Upper lobe of right lung (tissue), 1 donor: Measurements from ENCODE around the gene ULK1. TPM values are rescaled to one million over a fixed set of nuclear protein-coding genes. Genes with fewer than 3 reads are reported as not detected.

Source experiments
- ATAC-seq: fragments of 200-7000 bp; cut with Tn5 transposase; one replicate; pipeline ENCODE4 v1.9.1; 2020; ENCODE audit warnings: mild to moderate bottlenecking, moderate library complexity
- DNase-seq: peaks from one replicate; pipeline ENCODE4 v3.0.0-alpha.2; 2020
- H3K27ac ChIP-seq: fragments of 200-600 bp; one replicate; pipeline ENCODE4 v1.8.0; 2022
- H3K27me3 ChIP-seq: fragments of 200-600 bp; one replicate; pipeline ENCODE4 v1.8.0; 2022; ENCODE audit warnings: mild to moderate bottlenecking
- H3K36me3 ChIP-seq: fragments of 200-600 bp; one replicate; pipeline ENCODE4 v1.8.0; 2022
- H3K4me1 ChIP-seq: fragments of 200-600 bp; one replicate; pipeline ENCODE4 v1.8.0; 2022
- H3K4me3 ChIP-seq: fragments of 200-600 bp; one replicate; pipeline ENCODE4 v1.8.0; 2022; ENCODE audit warnings: mild to moderate bottlenecking
- H3K9me3 ChIP-seq: fragments of 200-600 bp; one replicate; pipeline ENCODE4 v1.8.0; 2022
- intact Hi-C: fragments of 100-400 bp; cut with DNase I; formaldehyde crosslinking; loops from one replicate; pipeline ENCODE4 v1.11.0; 2022
- total RNA-seq: library from RNA; stranded (reverse); fragmentation: NEBNext Ultra II Directional; extraction: Animal tissue kit (Norgen Biotek cat#: 25700); gene quantifications from one replicate; pipeline ENCODE4 v1.2.1, GENCODE V29; 2021
- TF ChIP-seq, protein P1 (sequence below): fragments of 200-600 bp; IDR thresholded peaks from one replicate; pipeline ENCODE4 v1.8.0; 2022; ENCODE audit warnings: antibody characterized with exemption
- donor health status: DM: no; HTN: yes; CAD: no; lungs with severe emphysema.

Gene ULK1
- total RNA-seq, 1 donor from 2014 or later: 32.4 TPM

DNA sequence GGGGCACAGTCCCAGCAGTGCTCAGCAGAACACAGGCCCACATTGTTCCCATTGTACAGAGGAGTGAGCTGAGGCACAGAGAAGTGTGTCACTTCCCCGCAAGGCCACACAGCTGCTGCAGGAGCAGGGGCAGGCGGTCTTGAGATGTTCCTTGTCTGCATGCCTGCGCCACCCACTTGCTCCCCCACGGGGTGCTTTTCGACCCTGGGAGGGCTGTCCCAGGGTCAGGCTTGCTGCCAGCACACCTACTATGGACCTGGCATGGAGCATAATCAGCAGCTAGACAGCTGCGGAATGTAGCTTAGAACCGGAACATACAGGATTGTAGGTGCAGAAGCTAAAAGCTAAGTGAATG, 47.5 kb downstream of the ULK1 start:
- no peak for ATAC-seq
- no peak overlapping the region for H3K4me3 ChIP-seq
- H3K27me3 ChIP-seq: no peaks in the 10 kb centered on the region
- peaks cover 25% of the 10 kb centered on the region for H3K36me3 ChIP-seq
- intact Hi-C loops: loop anchor here (5.0 kb wide), 1 partner anchor 45 kb away; no protein-coding TSS in a partner anchor
- H3K27ac ChIP-seq: no peak overlapping the region
- TF ChIP-seq, protein P1, sequence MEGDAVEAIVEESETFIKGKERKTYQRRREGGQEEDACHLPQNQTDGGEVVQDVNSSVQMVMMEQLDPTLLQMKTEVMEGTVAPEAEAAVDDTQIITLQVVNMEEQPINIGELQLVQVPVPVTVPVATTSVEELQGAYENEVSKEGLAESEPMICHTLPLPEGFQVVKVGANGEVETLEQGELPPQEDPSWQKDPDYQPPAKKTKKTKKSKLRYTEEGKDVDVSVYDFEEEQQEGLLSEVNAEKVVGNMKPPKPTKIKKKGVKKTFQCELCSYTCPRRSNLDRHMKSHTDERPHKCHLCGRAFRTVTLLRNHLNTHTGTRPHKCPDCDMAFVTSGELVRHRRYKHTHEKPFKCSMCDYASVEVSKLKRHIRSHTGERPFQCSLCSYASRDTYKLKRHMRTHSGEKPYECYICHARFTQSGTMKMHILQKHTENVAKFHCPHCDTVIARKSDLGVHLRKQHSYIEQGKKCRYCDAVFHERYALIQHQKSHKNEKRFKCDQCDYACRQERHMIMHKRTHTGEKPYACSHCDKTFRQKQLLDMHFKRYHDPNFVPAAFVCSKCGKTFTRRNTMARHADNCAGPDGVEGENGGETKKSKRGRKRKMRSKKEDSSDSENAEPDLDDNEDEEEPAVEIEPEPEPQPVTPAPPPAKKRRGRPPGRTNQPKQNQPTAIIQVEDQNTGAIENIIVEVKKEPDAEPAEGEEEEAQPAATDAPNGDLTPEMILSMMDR: no peak
- H3K4me1 ChIP-seq: no peaks in the 10 kb centered on the region
- peak; percentile 38 for DNase-seq
- no peaks in the 10 kb centered on the region for H3K9me3 ChIP-seq

DNA sequence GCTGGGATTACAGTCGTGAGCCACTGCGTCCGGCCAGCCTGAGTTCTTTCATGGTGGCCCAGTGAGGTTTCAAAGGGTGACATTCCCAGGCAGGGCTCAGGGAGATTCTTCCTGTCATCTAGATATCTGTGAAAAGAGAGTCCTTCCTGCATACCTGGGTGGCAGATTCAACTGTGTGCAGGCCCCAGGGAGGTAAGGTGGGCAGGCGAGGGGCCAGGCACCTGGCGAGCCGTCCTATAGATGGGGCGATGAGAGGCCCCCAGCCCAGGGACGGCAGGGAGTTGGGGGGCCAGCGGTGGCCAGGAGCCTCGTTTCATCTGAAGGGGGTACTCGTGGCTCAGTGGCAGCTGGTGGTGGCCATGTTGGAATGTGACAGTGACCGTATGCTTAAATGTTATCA, 48.2 kb downstream of the ULK1 start:
- ATAC-seq (no peak), DNase-seq (peak; percentile 47)
- TF ChIP-seq, protein P1: no peak
- Histone ChIP-seq H3K36me3 (peaks cover 25% of the 10 kb centered on the region), H3K4me1 (peaks cover 3% of the 10 kb centered on the region), H3K4me3 (no peak overlapping the region), H3K9me3 (no peaks in the 10 kb centered on the region), H3K27ac (no peak overlapping the region), H3K27me3 (no peaks in the 10 kb centered on the region)
- intact Hi-C loops: loop anchor here (5.0 kb wide), 1 partner anchor 45 kb away; no protein-coding TSS in a partner anchor

DNA sequence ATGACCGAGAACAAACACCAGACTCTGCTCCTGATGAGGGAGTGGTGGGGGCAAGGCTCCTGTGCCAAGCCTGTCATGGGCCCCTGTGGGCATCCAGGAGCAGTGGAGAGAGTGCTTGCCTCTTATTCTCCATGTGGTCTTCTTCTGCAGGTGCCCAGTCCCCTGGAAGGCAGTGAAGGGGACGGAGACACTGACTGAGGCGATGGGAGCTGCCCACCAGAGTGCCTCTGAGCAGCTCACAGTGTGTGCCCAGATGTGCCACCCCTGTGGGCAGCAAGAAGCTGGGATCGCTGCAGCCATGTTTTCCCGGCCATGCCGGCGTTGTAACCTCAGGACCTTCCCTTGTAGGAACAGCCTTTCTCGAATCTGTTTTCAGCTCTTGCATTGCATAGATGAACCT, 49.0 kb downstream of the ULK1 start:
- Histone ChIP-seq H3K36me3 (peaks cover 25% of the 10 kb centered on the region), H3K4me3 (no peak overlapping the region), H3K27me3 (no peaks in the 10 kb centered on the region), H3K27ac (no peak overlapping the region), H3K4me1 (peaks cover 6% of the 10 kb centered on the region), H3K9me3 (no peaks in the 10 kb centered on the region)
- DNase-seq: peak; percentile 34
- TF ChIP-seq, protein P1: no peak
- ATAC-seq: no peak
- intact Hi-C loops: loop anchor here (5.0 kb wide), 1 partner anchor 46 kb away; no protein-coding TSS in a partner anchor

DNA sequence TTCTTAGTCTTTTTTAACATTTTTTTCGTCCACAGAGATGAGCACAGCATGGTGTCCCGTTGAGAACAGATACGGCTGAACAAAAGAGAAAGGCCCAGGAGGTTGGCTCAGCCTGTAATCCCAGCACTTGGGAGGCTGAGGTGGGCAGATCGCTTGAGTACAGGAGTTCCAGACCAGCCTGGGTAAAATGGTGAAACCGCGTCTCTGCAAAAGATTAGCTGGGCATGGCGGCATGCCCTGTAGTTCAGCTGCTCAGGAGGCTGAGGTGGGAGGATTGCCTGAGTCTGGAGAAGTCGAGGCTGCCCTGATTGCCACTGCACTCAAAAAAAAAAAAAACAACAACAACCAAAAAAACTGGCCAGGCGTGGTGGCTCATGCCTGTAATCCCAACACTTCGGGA, 49.5 kb downstream of the ULK1 start:
- Histone ChIP-seq H3K36me3 (peaks cover 25% of the 10 kb centered on the region), H3K27ac (no peak overlapping the region), H3K4me3 (no peak overlapping the region), H3K27me3 (no peaks in the 10 kb centered on the region), H3K9me3 (no peaks in the 10 kb centered on the region), H3K4me1 (peaks cover 6% of the 10 kb centered on the region)
- TF ChIP-seq, protein P1: no peak
- intact Hi-C loops: loop anchor here (5.0 kb wide), 1 partner anchor 47 kb away; no protein-coding TSS in a partner anchor
- ATAC-seq (no peak), DNase-seq (peak; percentile 8)

DNA sequence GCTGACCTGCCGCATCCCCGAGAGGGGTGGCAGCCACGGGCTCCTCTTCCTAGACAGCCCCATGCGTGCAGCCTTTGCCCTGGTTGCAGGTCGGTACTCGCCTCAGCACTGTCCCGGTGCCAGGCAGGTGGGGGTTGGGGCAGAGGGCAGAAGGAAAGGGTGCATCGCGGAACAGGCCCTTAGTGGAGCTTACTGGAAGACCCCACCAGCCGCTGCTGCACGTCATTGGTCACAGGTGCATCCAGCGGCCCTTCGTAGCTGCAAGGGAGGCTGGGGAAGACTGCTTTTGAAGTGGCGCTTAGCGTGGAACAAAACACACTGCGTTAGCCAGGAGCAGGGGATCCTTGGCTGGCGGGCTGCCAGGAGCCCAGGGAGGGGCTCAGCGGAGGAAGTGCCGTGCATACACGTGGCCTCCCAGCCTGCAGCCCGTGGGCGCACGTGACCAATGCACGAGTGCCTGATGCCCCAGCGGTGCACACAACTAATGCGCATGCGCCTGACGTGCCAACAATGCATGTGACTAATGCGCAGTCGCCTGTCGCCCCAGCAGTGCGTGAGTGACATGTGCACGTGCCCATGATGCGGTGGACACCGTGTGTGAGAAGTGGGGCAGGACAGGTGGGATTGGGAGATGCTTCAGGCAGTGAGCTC, 50.3 kb downstream of the ULK1 start:
- intact Hi-C loops: loop anchor here (5.0 kb wide), 1 partner anchor 47 kb away; no protein-coding TSS in a partner anchor

More for the DNA sequence above, 50.3 kb downstream of the ULK1 start:
- H3K4me1 ChIP-seq: peaks cover 6% of the 10 kb centered on the region
- no peaks in the 10 kb centered on the region for H3K9me3 ChIP-seq
- H3K36me3 ChIP-seq: peaks cover 25% of the 10 kb centered on the region
- DNase-seq (peak; percentile 59), ATAC-seq (no peak)
- no peaks in the 10 kb centered on the region for H3K27me3 ChIP-seq
- H3K27ac ChIP-seq: no peak overlapping the region
- H3K4me3 ChIP-seq: no peak overlapping the region
- TF ChIP-seq, protein P1: no peak
